Skin epidermis (tissue), 12 donors: Measurements from ENCODE around the gene SCAPER.
"Not testable (repeated sequence)": the region's sequence is repeated elsewhere in the genome, so short reads cannot be mapped to it uniquely, and the experiment has no call there.

Source experiments
- H3K27ac ChIP-seq, 21 experiments: fragments of 200-600 bp; sonication (generic) in 11 of 21; one replicate each; pipeline ENCODE4 v1.5.0; 2020; ENCODE audit warnings: mild to moderate bottlenecking in 3 of 21, inconsistent platforms in 2 of 21, moderate library complexity in 2 of 21
- H3K4me3 ChIP-seq, 7 experiments: fragments of 200-600 bp; sonication (generic) in 2 of 7; one replicate each; pipeline ENCODE4 v1.5.0; 2020; ENCODE audit warnings: inconsistent platforms in 2 of 7, mild to moderate bottlenecking in 2 of 7, moderate library complexity in 1 of 7

SCAPER gene

DNA sequence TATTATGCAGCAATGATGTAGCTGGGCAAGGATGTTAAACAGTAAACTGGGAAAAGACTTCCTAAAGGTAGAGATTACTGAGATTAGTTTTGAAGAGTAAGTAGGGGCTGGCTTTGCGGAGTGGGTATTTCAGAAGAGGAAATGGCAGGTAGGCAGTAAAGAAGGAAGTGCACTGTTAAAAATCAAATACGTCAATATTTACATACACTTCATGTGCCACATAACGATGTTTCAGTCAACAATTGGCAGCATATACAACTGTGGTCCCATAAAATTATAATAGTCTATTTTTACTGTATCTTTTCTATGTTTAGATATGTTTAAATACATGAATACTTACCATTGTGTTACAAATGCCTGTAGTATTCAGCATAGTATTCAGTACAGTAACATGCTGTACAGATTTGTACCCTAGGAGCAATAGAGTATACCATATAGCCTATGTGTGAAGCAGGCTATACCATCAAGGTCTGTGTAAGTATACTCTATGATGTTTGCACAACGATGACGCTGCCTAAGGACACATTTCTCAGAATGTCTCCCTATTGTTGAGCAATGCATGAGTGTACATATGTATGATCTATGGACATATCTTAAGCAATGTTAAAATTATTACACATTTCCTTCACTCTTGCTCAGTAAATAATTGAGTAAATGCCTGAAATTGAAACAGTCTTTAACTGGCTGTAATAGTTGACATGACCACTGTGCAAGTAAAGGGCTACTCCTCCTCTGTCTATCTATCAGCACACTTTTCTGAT, 371.9 kb downstream of the SCAPER start:
- H3K4me3 ChIP-seq = no peak overlapping the region
- H3K27ac ChIP-seq = no peak overlapping the region

DNA sequence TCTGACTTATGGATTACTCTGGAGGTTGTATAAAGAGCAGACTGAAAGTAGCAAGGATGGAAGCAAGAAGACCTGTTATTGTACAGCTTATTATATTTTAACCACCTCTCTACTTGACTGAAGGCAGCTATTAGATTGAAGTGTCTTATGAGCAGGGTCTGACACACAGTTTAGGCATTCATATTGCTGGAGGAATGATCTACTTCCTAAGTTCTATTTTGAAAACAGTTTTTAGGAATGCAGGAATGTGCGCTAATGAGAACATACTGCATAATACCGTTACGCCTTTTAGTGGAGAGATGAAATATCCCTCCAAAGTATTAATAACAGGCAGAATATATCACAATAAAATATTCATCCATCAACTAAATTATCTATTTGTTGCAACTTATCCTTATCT, 375.2 kb downstream of the SCAPER start:
- H3K27ac ChIP-seq = no peak overlapping the region
- H3K4me3 ChIP-seq = no peak overlapping the region

DNA sequence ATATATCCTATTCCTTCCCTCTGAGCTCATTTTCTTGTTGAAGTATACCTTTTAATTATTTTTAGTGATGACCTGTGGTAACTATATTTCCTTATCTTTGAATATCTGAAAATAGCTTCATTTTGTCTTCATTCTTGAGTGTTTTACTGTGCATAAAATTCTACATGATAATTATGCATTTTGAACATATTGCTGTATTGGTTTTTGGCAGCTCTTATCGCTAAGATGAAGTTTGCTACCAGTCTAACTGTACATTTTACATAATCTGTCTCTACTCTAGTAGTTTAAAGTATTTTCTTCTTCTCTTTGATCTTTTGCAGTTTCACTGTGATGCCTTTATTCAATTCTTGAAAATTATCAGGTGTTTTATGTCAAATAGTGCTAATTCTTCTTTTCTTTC, 379.0 kb downstream of the SCAPER start:
- Histone ChIP-seq H3K27ac (no peak overlapping the region), H3K4me3 (no peak overlapping the region)

DNA sequence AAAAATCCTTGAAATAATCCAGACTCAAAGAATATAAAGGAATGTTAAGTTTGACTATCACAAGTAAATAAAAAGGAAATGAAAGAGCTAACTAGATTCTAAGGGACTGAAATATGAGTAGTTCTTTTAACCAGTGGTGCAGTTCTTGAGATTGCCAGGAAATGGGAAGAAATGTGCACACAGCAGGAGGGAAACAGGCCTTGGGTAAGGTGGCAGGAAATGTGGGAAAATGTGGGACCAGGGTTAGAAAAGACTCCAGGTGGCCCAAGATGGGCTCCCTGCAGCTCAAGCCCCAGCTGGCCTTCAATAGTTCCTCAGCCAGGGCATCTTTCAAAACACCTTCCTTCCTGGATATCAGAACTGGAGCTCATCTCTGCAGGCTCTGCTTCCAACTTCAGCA, 387.2 kb downstream of the SCAPER start:
- H3K4me3 ChIP-seq = no peak overlapping the region
- no peak overlapping the region for H3K27ac ChIP-seq

DNA sequence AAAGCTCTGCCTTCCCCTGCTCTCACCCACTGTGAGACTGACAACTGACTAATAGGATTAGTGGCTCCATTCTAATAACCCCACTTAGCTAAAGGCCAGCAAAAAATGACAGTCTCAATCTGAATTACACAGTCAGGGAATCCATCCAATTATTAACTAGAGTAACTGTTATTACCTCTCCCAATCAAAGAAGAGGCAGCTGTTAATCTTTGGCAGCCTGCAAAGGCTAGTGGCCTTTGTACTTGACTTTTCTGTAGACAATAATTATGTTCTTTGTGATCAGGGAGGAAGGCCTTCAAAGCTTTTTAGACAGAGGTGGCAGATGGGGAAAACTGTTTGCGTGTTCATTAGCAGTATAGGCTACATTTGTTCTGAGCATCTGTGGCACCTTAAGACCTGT, 390.9 kb downstream of the SCAPER start:
- Histone ChIP-seq H3K27ac (no peak overlapping the region), H3K4me3 (no peak overlapping the region)

DNA sequence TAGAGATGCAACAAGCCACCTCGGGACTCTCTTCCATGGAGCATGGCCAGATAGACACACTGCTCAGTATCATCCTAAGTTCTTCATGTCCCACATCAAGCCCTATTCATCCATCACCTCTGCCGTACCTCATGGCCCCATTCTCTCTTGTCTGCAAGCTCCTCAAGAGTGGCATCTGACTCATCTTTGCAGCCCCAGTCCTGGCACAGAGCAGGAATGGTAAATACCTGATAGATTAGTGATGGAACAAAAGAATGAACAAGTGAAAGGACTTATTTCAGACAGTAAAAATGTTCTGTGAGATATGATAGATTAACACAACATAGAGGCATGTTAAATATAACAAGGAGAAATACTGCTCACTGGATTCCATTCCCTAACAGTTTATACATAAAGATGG, 392.2 kb downstream of the SCAPER start:
- H3K27ac ChIP-seq = no peak overlapping the region
- H3K4me3 ChIP-seq = no peak overlapping the region

DNA sequence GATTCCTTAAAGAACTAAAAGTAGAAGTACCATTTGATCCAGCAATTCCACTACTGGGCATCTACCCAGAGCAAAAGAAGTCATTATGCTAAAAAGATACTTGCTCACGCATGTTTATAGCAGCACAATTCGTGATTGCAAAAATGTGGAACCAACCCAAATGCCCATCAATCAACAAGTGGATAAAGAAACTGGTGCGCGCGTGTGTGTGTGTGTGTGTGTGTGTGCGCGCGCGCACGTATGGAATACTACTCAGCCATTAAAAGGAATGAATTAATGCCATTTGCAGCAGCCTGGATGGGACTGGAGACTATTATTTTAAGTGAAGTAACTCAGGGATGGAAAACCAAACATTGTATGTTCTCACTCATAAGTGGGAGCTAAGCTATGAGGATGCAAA, 394.5 kb downstream of the SCAPER start:
- not testable (repeated sequence) for H3K4me3 ChIP-seq, H3K27ac ChIP-seq

DNA sequence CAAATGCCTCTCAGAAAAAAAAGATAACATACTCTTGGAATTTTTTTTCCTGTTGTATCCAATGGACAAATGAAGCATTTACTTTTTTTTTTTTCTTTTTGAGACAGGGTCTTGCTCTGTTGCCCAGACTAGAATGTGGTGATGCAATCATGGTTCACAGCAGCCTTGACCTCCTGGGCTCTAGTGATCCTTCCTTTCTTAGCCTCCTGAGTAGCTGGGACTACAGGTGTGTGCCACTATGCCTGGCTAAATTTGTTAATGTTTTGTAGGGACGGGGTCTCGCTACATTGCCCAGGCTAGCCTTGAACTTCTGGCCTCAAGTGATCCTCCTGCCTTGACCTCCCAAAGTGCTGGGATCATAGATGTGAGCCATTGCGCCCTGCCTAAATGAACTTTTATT, 401.3 kb downstream of the SCAPER start:
- no peak overlapping the region for H3K4me3 ChIP-seq
- no peak overlapping the region for H3K27ac ChIP-seq

DNA sequence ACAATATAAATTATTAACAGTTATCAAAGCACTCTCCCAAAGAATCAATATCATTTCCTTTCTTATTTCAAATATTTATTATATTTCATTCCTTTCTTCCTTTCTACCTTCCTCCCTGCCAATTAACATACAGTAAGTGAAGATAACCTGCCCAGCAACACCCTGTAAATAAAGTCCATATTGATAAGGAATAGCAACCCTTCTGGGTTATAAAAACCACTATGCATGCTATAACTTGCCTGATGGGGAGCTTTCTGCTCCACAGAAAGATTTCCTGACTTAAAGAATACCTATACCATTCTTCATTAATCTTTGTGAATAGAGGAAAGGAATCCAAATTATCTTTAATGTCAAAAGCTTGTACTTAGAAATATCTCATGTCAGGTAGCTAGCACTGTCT, 402.0 kb downstream of the SCAPER start:
- no peak overlapping the region for H3K4me3 ChIP-seq

DNA sequence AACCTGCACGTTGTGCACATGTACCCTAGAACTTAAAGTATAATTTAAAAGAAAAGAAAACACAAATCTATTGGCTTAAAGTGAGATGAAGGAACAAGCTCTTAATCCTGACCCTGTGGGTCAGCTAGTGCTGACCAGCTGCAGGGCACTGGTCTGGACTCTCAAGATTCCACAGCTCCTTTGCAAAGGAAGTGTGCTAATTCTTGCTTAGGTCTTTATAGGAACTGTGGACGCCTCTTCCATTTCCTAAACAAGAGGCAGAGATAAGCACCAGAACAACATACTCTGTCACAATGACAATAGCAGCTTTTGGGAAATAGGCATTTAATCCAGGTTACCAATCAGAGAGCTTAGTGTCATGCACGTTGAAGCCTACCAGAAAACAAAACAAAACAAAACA, 402.5 kb downstream of the SCAPER start:
- no peak overlapping the region for H3K27ac ChIP-seq

More for the DNA sequence above, 402.0 kb downstream of the SCAPER start:
- no peak overlapping the region for H3K27ac ChIP-seq

DNA sequence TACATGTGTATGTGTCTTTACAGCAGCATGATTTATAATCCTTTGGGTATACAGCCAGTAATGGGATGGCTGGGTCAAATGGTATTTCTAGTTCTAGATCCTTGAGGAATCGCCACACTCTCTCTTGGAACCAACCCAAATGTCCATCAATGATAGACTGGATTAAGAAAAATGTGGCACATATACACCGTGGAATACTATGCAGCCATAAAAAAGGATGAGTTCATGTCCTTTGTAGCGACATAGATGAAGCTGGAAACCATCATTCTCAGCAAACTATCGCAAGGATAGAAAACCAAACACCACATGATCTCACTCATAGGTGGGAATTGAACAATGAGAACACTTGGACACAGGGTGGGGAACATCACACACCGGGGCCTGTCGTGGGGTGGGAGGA, 403.0 kb downstream of the SCAPER start:
- H3K4me3 ChIP-seq, H3K27ac ChIP-seq: not testable (repeated sequence)

More for the DNA sequence above, 402.5 kb downstream of the SCAPER start:
- H3K4me3 ChIP-seq = no peak overlapping the region

DNA sequence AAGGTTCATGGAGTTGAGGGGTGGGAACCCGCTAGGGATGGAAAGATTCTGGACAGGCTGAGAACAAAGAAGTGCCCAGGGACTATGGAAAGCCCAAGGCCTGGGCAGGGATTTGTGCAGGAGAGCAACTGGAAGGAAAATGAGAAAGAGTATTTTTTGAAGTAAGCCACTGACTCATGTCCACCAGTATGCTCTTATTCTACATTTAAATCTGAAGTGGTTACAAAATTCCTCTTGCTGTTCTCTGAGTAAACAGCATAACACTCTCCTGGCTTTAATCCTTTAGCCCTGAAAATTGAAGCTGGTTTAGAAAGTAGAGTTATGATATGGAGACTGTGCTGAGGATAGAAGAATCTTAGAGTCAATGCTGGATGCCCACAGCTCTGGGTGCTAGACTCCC, 403.4 kb downstream of the SCAPER start:
- no peak overlapping the region for H3K27ac ChIP-seq
- H3K4me3 ChIP-seq = no peak overlapping the region

DNA sequence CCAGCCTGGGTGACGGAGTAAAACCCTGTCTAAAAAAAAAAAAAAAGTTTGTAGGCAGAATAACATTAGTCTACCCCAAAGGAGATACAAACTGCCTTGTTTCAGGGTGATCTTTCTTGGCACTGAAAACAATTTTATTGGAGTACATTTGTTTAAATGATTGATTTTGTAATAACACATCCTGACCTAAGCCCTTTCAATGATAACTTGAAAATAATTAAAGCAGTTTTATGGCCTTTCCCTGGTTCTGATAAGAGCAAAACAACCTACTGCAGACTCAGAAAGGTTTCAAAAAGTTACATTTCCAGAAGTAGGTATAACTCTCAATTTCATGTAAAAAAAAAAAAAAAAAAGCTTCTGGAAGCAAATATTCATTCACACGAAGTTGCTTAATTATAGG, 404.1 kb downstream of the SCAPER start:
- no peak overlapping the region for H3K4me3 ChIP-seq
- H3K27ac ChIP-seq = no peak overlapping the region

DNA sequence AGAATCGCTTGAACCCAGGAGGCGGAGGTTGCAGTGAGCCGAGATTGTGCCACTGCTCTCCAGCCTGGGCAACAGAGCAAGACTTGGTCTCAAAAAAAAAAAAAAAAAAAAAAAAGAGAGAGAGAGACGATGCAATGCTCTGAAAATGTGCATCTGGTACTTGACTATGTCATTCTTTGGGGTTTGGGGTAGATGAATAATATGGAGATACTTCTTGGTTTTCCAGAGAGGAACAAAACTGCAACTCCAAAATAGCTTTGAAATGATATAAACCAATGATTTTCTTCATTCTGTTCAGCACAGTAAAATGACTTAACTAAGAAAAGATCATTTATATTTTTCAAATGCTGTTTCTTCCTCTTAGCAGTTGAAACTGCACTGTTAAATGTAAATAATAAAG, 409.7 kb downstream of the SCAPER start:
- Histone ChIP-seq H3K27ac (no peak overlapping the region), H3K4me3 (no peak overlapping the region)

DNA sequence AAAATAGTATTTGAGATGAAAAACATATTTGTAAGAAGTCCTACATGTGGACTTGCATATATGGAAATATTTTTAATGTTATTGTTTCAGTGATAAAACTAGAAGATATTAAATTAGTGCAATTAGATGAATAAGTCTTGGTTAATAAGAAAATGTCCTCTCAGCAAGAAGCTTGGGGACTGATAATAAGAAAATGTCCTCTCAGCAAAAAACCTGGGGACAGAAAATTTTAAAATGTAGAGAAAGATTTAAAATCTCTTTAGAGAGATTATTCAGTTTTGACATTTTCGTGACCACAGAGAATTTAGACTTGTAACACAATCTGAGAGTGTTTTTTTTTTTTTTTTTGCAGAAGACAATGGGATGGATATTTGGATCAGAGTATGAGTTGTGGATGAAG, 412.6 kb downstream of the SCAPER start:
- no peak overlapping the region for H3K4me3 ChIP-seq
- no peak overlapping the region for H3K27ac ChIP-seq

DNA sequence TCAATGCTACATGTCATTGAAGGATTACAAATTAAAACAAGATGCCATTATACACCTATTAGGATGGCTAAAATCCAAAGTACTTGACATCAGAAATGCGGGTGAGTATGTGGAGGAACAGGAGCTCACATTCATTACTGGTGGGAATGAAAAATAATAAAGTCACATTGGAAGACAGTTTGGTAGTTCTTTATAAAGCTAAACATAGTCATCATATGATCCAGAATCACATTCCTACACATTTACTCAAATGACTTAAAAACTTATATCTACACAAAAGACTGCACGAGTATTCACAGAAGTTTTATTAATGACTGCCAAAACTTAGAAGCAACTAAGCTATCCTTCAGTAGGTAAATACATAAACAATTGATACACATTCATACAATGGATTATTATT, 421.4 kb downstream of the SCAPER start:
- Histone ChIP-seq H3K4me3 (no peak overlapping the region), H3K27ac (no peak overlapping the region)

DNA sequence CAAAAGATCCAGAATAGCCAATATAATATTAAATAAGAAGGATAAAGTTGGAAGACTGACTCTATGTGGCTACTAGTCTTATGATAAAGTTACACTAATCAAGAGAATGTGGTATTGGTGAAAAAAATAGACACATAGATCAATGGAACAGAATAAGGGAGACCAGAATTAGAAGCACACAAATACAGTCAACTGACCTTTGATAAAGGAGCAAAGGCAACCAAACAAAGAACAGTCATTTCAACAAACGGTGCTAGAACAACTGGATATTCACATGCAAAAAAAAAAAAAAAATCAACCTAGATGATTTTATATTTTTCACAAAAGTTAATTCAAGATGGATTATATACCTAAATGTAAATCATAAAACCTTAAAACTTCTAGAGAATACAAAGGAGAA, 422.1 kb downstream of the SCAPER start:
- H3K27ac ChIP-seq = no peak overlapping the region
- no peak overlapping the region for H3K4me3 ChIP-seq

DNA sequence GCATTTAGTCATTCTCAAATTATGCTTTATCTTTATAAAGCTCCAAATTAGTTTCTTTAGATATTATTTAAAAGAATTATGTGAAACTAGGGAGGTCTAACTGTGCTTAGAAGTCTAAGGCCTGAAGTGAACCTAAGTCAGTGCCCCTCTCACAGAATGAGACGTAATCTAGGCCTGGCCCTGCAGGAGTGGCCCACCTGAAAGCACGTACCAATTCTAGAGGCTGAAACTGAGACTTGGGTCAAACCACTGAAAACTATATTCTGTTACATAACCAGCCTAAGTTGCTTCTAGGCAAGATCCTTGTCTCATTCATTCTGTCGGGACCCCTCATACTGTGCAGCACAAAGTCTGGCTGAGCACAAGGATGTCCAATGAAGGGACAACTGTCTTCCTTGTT, 424.9 kb downstream of the SCAPER start:
- Histone ChIP-seq H3K27ac (no peak overlapping the region), H3K4me3 (no peak overlapping the region)

DNA sequence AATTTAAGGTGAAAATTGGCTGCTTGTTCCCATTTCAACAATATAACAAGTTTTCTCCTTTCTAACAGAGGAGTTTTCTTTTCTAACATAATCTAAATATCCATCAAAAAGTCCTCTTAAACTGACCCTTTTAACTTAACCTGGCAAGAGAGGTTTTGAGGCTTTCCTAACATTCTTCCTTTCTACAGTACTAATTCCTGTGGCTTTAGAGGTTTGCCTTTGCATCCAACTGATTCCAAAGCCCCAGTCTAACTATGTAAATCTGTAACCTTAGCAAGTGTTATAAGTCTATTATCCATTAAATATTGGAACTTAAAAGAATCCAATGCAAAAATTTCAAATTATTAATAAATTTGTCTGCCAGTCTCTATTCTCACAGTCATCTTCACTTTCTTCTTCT, 434.4 kb downstream of the SCAPER start:
- Histone ChIP-seq H3K4me3 (no peak overlapping the region), H3K27ac (no peak overlapping the region)

DNA sequence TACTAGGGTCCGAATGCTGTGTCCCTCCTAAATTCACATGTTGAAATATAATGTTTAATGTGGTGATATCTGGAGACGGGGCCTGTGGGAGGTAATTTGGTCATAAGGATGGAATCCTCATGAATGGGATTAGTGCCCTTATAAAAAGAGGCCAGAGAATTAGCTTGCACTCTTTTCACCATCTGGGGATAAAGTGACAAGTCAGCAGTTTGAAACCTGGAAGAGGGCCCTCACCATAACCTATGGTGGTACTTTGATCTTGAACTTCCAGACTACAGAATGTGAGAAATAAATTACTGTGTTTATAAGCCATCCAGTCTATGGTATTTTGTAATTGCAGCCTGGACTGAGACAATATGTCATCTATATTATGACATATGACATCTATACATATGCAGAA, 436.4 kb downstream of the SCAPER start:
- H3K27ac ChIP-seq = no peak overlapping the region

DNA sequence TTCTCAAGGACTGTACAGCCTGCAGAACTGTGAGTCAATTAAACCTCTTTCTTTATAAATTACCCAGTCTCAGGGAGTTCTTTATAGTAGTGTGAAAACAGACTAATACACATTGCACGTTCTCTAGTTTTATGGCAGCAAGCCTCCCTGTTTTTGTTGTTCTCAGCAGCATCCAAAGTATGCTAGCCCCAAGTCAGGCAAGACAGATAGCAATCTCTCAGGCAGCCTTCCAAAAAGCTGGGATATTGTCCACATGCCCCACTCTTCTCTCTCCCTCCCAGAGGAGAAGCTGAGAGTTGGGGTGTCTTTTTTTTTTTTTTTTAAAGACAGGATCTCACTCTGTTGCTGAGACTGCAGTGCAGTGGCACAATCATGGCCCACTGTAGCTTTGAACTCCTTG, 438.0 kb downstream of the SCAPER start:
- no peak overlapping the region for H3K27ac ChIP-seq
- H3K4me3 ChIP-seq = no peak overlapping the region

More for the DNA sequence above, 436.4 kb downstream of the SCAPER start:
- no peak overlapping the region for H3K4me3 ChIP-seq

DNA sequence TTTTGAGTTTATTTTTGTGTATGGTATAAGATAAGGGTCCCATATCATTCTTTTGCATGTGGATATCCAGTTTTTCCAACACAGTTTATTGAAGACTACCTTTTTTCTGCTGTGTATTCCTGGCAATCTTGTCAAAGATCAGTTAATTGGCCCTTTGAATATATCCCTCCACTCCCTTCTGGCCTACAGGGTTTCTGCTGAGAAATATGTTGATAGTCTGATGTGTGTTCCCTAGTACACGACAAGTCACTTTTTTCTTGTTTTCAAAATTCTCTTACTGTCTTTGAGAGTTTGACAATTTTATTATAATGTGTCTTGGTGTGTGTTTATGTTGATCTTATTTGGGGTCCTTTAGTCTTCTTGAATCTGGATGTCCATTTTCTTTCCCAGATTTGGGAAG, 439.4 kb downstream of the SCAPER start:
- no peak overlapping the region for H3K27ac ChIP-seq
- H3K4me3 ChIP-seq = no peak overlapping the region
